Osteoblast (primary cell): Measurements from ENCODE around the gene TUBB2A. TPM values are rescaled to one million over a fixed set of nuclear protein-coding genes. Genes with fewer than 3 reads are reported as not detected.

ENCODE experiments used
- DNase-seq: peaks from one replicate; pipeline ENCODE4 v3.0.0; 2011; ENCODE audit warnings: low spot score, mixed read lengths; ENCODE audit not compliant: insufficient read length; ENCODE audit errors: missing footprints
- H2AFZ ChIP-seq: 2 replicates; pipeline ENCODE4 v1.6.0; 2011; ENCODE audit warnings: mild to moderate bottlenecking, low read length
- H3K27ac ChIP-seq: 2 replicates; pipeline ENCODE4 v1.5.1; 2011; ENCODE audit warnings: mild to moderate bottlenecking, low read depth, low read length, moderate library complexity
- H3K27me3 ChIP-seq: 2 replicates; pipeline ENCODE4 v1.6.0; 2012; ENCODE audit warnings: mild to moderate bottlenecking, control low read depth, inconsistent platforms, low read length, moderate library complexity; ENCODE audit not compliant: insufficient read depth
- H3K36me3 ChIP-seq: 2 replicates; pipeline ENCODE4 v1.5.1; 2011; ENCODE audit warnings: mild to moderate bottlenecking, low read length, control low read depth, moderate library complexity; ENCODE audit not compliant: insufficient read depth
- H3K4me1 ChIP-seq: 2 replicates; pipeline ENCODE4 v1.5.1; 2011; ENCODE audit warnings: mild to moderate bottlenecking, low read length, control low read depth, moderate library complexity; ENCODE audit not compliant: insufficient read depth
- H3K4me2 ChIP-seq: 2 replicates; pipeline ENCODE4 v1.6.0; 2011; ENCODE audit warnings: mild to moderate bottlenecking, low read length; ENCODE audit not compliant: insufficient read depth
- H3K4me3 ChIP-seq: fragments of 200-600 bp; sonication (generic); 3 replicates; pipeline ENCODE4 v1.5.1; 2012; ENCODE audit warnings: mild to moderate bottlenecking, low read length, inconsistent platforms; ENCODE audit not compliant: insufficient read depth
- H3K79me2 ChIP-seq: 2 replicates; pipeline ENCODE4 v1.6.0; 2012; ENCODE audit warnings: mild to moderate bottlenecking, low read length, control low read depth, inconsistent platforms; ENCODE audit not compliant: insufficient read depth
- H3K9me3 ChIP-seq: 2 replicates; pipeline ENCODE4 v1.5.1; 2011; ENCODE audit warnings: low read depth, low read length, control low read depth
- H4K20me1 ChIP-seq: 2 replicates; pipeline ENCODE4 v1.6.0; 2012; ENCODE audit warnings: mild to moderate bottlenecking, low read length, control low read depth; ENCODE audit not compliant: insufficient read depth
- CTCF ChIP-seq: IDR thresholded peaks from 2 replicates; pipeline ENCODE4 v1.5.1; 2011; ENCODE audit warnings: mild to moderate bottlenecking, low read depth, low read length, moderate library complexity; ENCODE audit errors: extremely low read depth
- total RNA-seq: library from RNA; depleted of rRNA; stranded (reverse); fragments of >200 nt; gene quantifications from 2 replicates; pipeline ENCODE4 v1.2.3, GENCODE V29; 2012

TUBB2A gene
- total RNA-seq, 1 donor: 44.5 TPM

GRCh38 chr6:3152689-3153088, 4.7 kb downstream of the TUBB2A start:
- no peak overlapping the region for H3K4me2 ChIP-seq
- H3K27me3 ChIP-seq: no peaks in the 10 kb centered on the region
- no peak for DNase-seq

GRCh38 chr6:3151691-3152090, 5.7 kb downstream of the TUBB2A start:
- Histone ChIP-seq H3K27me3 (no peaks in the 10 kb centered on the region), H3K9me3 (no peaks in the 10 kb centered on the region), H3K4me1 (peaks cover 3% of the 10 kb centered on the region), H3K4me3 (no peak overlapping the region), H3K4me2 (no peak overlapping the region), H3K79me2 (peaks cover 4% of the 10 kb centered on the region), H4K20me1 (peaks cover 12% of the 10 kb centered on the region), H2AFZ (no peak overlapping the region), H3K27ac (no peak overlapping the region), H3K36me3 (peaks cover 32% of the 10 kb centered on the region)
- TF ChIP-seq CTCF: no peak
- peak; percentile 35 for DNase-seq

More at GRCh38 chr6:3152689-3153088, 4.7 kb downstream of the TUBB2A start:
- Histone ChIP-seq H3K4me3 (no peak overlapping the region), H3K27ac (no peak overlapping the region), H3K79me2 (peaks cover 8% of the 10 kb centered on the region), H4K20me1 (peaks cover 15% of the 10 kb centered on the region), H2AFZ (no peak overlapping the region), H3K36me3 (peaks cover 32% of the 10 kb centered on the region), H3K9me3 (no peaks in the 10 kb centered on the region), H3K4me1 (peaks cover 3% of the 10 kb centered on the region)
- no peak for TF ChIP-seq CTCF

- TF ChIP-seq CTCF: no peak
- H4K20me1 ChIP-seq: peaks cover 2% of the 10 kb centered on the region
- no peaks in the 10 kb centered on the region for H3K4me1 ChIP-seq
- H3K36me3 ChIP-seq: peaks cover 20% of the 10 kb centered on the region
- H3K79me2 ChIP-seq: no peaks in the 10 kb centered on the region
- no peaks in the 10 kb centered on the region for H3K27me3 ChIP-seq
- H2AFZ ChIP-seq: no peak overlapping the region
- H3K4me3 ChIP-seq: no peak overlapping the region
- H3K9me3 ChIP-seq: no peaks in the 10 kb centered on the region
- H3K27ac ChIP-seq: no peak overlapping the region
- H3K4me2 ChIP-seq: no peak overlapping the region
- DNase-seq: peak; percentile 69
These were observed 9.2 kb downstream of the TUBB2A start for GRCh38 chr6:3147914-3148757.

- Histone ChIP-seq H3K4me2 (no peak overlapping the region), H3K9me3 (no peaks in the 10 kb centered on the region), H3K4me1 (peaks cover 3% of the 10 kb centered on the region), H3K36me3 (peaks cover 25% of the 10 kb centered on the region), H4K20me1 (no peaks in the 10 kb centered on the region), H3K79me2 (no peaks in the 10 kb centered on the region), H3K27ac (no peak overlapping the region), H3K27me3 (no peaks in the 10 kb centered on the region), H2AFZ (no peak overlapping the region), H3K4me3 (no peak overlapping the region)
- TF ChIP-seq CTCF: no peak
- peak; percentile 73 for DNase-seq
These were observed 12.8 kb downstream of the TUBB2A start for GRCh38 chr6:3144571-3144970.
